GM12878 (cell line): ENCODE data around the gene RAB24. TPM values are rescaled to one million over a fixed set of nuclear protein-coding genes. Genes with fewer than 3 reads are reported as not detected.

Experiments
- ATAC-seq: fragments of 200-7000 bp; cut with Tn5 transposase; 3 replicates; pipeline ENCODE4 v1.9.1; 2020; ENCODE audit warnings: mild to moderate bottlenecking, moderate library complexity
- BruUV-seq: library from RNA; stranded (reverse); fragments of 400-500 nt; replicated peaks from 2 replicates; lab custom pipeline; 2021; lab: Mats Ljungman, UMichigan
- CTCF ChIA-PET: fragments of 300-600 bp; sonication (Branson Sonifier 250); formaldehyde crosslinking; extraction: SDS; loops from one replicate; lab custom pipeline; 2021; ENCODE audit warnings: inconsistent platforms; lab: Yijun Ruan, JAX
- POLR2A ChIA-PET: fragments of 350-600 bp; formaldehyde crosslinking; extraction: SDS; loops from one replicate; lab custom pipeline; 2021; ENCODE audit warnings: inconsistent platforms; lab: Charles Lee
- RAD21 ChIA-PET: fragments of 300-600 bp; sonication (Branson Sonifier 250); formaldehyde crosslinking; loops from one replicate; lab custom pipeline; 2023; ENCODE audit warnings: antibody characterized with exemption; ENCODE audit not compliant: unreplicated experiment; lab: Charles Lee
- SMC1A ChIA-PET: fragments of 300-600 bp; sonication (Branson Sonifier 250); formaldehyde crosslinking; loops from one replicate; lab custom pipeline; 2023; ENCODE audit not compliant: unreplicated experiment, uncharacterized antibody; lab: Charles Lee
- DNase-seq: peaks from one replicate; pipeline ENCODE4 v3.0.0-alpha.2; 2011; ENCODE audit warnings: low read depth, low spot score
- FAIRE-seq: peaks from 3 replicates; lab custom pipeline; 2011; peaks lifted over from hg19 to GRCh38; lab: Jason Lieb, UNC
- H2AFZ ChIP-seq: 2 replicates; pipeline ENCODE4 v1.6.0; 2011; ENCODE audit warnings: low read depth, low read length, control low read depth; ENCODE audit not compliant: control insufficient read depth
- H3K27ac ChIP-seq: 2 replicates; pipeline ENCODE4 v1.5.1; 2011; ENCODE audit warnings: control low read depth; ENCODE audit not compliant: control insufficient read depth, insufficient read depth
- H3K27me3 ChIP-seq, 2 experiments: replicated peaks in 1 of 2; 2 replicates each; pipeline versions ENCODE4 v1.6.0 to v1.6.1; 2011; ENCODE audit warnings: low read length in 1 of 2; ENCODE audit not compliant: control insufficient read depth in 2 of 2, insufficient read depth in 2 of 2
- H3K36me3 ChIP-seq, 2 experiments: 2 replicates each; pipeline ENCODE4 v1.5.1; 2011; ENCODE audit warnings: low read length in 1 of 2; ENCODE audit not compliant: control insufficient read depth in 2 of 2, insufficient read depth in 2 of 2
- H3K4me1 ChIP-seq: 2 replicates; pipeline ENCODE4 v1.6.1; 2011; ENCODE audit warnings: mild to moderate bottlenecking, low read length, moderate library complexity, mixed read lengths; ENCODE audit not compliant: control insufficient read depth, insufficient read depth
- H3K4me2 ChIP-seq: 2 replicates; pipeline ENCODE4 v1.6.0; 2011; ENCODE audit warnings: control low read depth; ENCODE audit not compliant: control insufficient read depth, insufficient read depth
- H3K4me3 ChIP-seq: fragments of 200-600 bp; sonication (generic); 2 replicates; pipeline ENCODE4 v1.5.1; 2016
- H3K79me2 ChIP-seq: 2 replicates; pipeline ENCODE4 v1.6.0; 2011; ENCODE audit warnings: low read length; ENCODE audit not compliant: control insufficient read depth, insufficient read depth
- H3K9ac ChIP-seq: 2 replicates; pipeline ENCODE4 v1.8.0; 2011; ENCODE audit warnings: low read length, control low read depth, mixed read lengths; ENCODE audit not compliant: control insufficient read depth, insufficient read depth
- H3K9me3 ChIP-seq: replicated peaks from 3 replicates; pipeline ENCODE4 v1.5.1; 2011; ENCODE audit warnings: mild to moderate bottlenecking, low read length; ENCODE audit not compliant: control insufficient read depth, insufficient read depth
- H4K20me1 ChIP-seq: 2 replicates; pipeline ENCODE4 v1.6.0; 2011; ENCODE audit not compliant: control insufficient read depth, insufficient read depth
- BRCA1 ChIP-seq: IDR thresholded peaks from 2 replicates; pipeline ENCODE4 v1.6.1; 2011; ENCODE audit warnings: low read depth, low read length, improper control_type of control experiment
- CHD4 ChIP-seq: fragments of 200-600 bp; sonication (generic); IDR thresholded peaks from 2 replicates; pipeline ENCODE4 v1.6.1; 2016; ENCODE audit warnings: mild to moderate bottlenecking
- EP300 ChIP-seq, 2 experiments: fragments of 150-350 bp in 1 of 2; IDR thresholded peaks; 2 replicates each; pipeline ENCODE4 v1.6.1; 2011 to 2012; ENCODE audit warnings: low read depth in 2 of 2, low read length in 2 of 2, borderline replicate concordance in 1 of 2, improper control_type of control experiment in 1 of 2, inconsistent platforms in 1 of 2; ENCODE audit not compliant: control insufficient read depth in 1 of 2
- EZH2 ChIP-seq: IDR thresholded peaks from 2 replicates; pipeline ENCODE4 v1.6.1; 2012; ENCODE audit warnings: low read depth, mild to moderate bottlenecking, control low read depth, inconsistent platforms, low read length, borderline replicate concordance; ENCODE audit not compliant: control insufficient read depth
- HDAC2 ChIP-seq: fragments of 200-600 bp; sonication (generic); IDR thresholded peaks from 2 replicates; pipeline ENCODE4 v1.6.1; 2017
- HSF1 ChIP-seq: fragments of 150-350 bp; IDR thresholded peaks from 2 replicates; pipeline ENCODE4 v1.6.1; 2014; ENCODE audit warnings: mild to moderate bottlenecking, low read depth, low read length
- MEF2B ChIP-seq: fragments of 450-650 bp; IDR thresholded peaks from 2 replicates; pipeline ENCODE4 v1.6.1; 2018; ENCODE audit warnings: mild to moderate bottlenecking, moderate library complexity; ENCODE audit not compliant: partially characterized antibody, poor library complexity, severe bottlenecking
- NBN ChIP-seq: fragments of 450-650 bp; IDR thresholded peaks from 2 replicates; pipeline ENCODE4 v1.6.1; 2016
- YY1 ChIP-seq: IDR thresholded peaks from 2 replicates; pipeline ENCODE4 v1.6.1; 2011; ENCODE audit warnings: low read depth, mild to moderate bottlenecking, low read length
- ZNF207 ChIP-seq: fragments of 450-650 bp; IDR thresholded peaks from 2 replicates; pipeline ENCODE4 v1.6.1; 2014; ENCODE audit warnings: antibody characterized with exemption, mild to moderate bottlenecking, borderline replicate concordance
- WGBS: methylation state at CpG from one replicate; pipeline ENCODE4 v1.1.6; 2016; ENCODE audit warnings: low lambda C conversion rate; ENCODE audit not compliant: insufficient replicate concordance, insufficient coverage; ENCODE audit errors: missing lambda C conversion rate; 5-methylcytosine and 5-hydroxymethylcytosine counted together
- in situ Hi-C: fragments of 300-500 bp; cut with MboI; formaldehyde crosslinking; loops from 9 replicates; pipeline ENCODE4 v1.14.3; 2018; ENCODE audit warnings: mixed read lengths
- intact Hi-C: fragments of 100-400 bp; cut with micrococcal nuclease; formaldehyde crosslinking; loops from one replicate; pipeline ENCODE4 v1.14.2; 2022; ENCODE audit not compliant: unreplicated experiment
- polyA plus RNA-seq, 11 experiments: library from polyadenylated mRNA; depleted of rRNA in 4 of 11; unstranded in 6 of 11; stranded (reverse) in 5 of 11; fragments of >200 nt; fragmentation: Nextera tagmentation in 4 of 11; fragmentation: Illumina TruSeq in 1 of 11; extraction: Ambion mirVana in 4 of 11; extraction: Trizol in 1 of 11; gene quantifications; 1 replicate in 1 of 11; 2 replicates in 10 of 11; pipeline versions ENCODE4 v1.2.1 to v1.2.3, GENCODE V29; 2011 to 2016; ENCODE audit warnings: inconsistent platforms in 2 of 11, missing spikeins in 2 of 11, low read depth in 1 of 11
- total RNA-seq, 4 experiments: library from RNA; depleted of rRNA in 3 of 4; stranded (reverse); fragments of >200 nt in 3 of 4; fragmentation: Illumina TruSeq in 1 of 4; extraction: Trizol in 1 of 4; gene quantifications; 2 replicates each; pipeline versions ENCODE4 v1.2.1 to v1.2.3, GENCODE V29; 2013 to 2021

RAB24 gene
- total and polyA plus RNA-seq, 10 of the 15 experiments (the other 5 are each of a cell fraction or from before 2014, with no cell fraction given): 8.0 to 44.4 (median 24.4) TPM

- POLR2A ChIA-PET: interaction anchor here (0.9 kb wide), 1 partner anchor 17 kb away, joined by 3 read pairs; no protein-coding TSS in a partner anchor
- in situ Hi-C loops: no loop called here
Observed at GRCh38 chr5:177328545-177329231, 25.2 kb upstream of the RAB24 start.

GRCh38 chr5:177327539-177328522, 24.3 kb upstream of the RAB24 start:
- no TSS peak for BruUV-seq
- POLR2A ChIA-PET: interaction anchor here (0.9 kb wide), 1 partner anchor 18 kb away, joined by 3 read pairs; no protein-coding TSS in a partner anchor
- intact Hi-C loops (no loop called here), in situ Hi-C loops (no loop called here)
- Histone ChIP-seq H4K20me1 (no peaks in the 10 kb centered on the region; the same call in 1 of the 2 replicates), H2AFZ (no peak overlapping the region), H3K9ac (no peak overlapping the region), H3K27ac (no peak overlapping the region), H3K27me3 (no peaks in the 10 kb centered on the region), H3K4me2 (no peak overlapping the region), H3K4me3 (no peak overlapping the region), H3K36me3 (peaks cover 17% of the 10 kb centered on the region in 2 experiments), H3K9me3 (no peaks in the 10 kb centered on the region), H3K79me2 (no peaks in the 10 kb centered on the region), H3K4me1 (no peaks in the 10 kb centered on the region)
- WGBS: 87% methylated on average over 28 of the region's 28 CpGs
- SMC1A ChIA-PET: interaction anchor here (0.6 to 1.5 kb wide), 4 partner anchors 9 to 85 kb away, joined by 3 read pairs; no protein-coding TSS in a partner anchor
- RAD21 ChIA-PET: interaction anchor here (1.0 kb wide), 1 partner anchor 62 kb away, joined by 4 read pairs; no protein-coding TSS in a partner anchor
- DNase-seq: no peak
- no peak for FAIRE-seq
- CTCF ChIA-PET: interaction anchor here (1.2 to 1.5 kb wide), 2 partner anchors 12 to 42 kb away, joined by 4 read pairs; no protein-coding TSS in a partner anchor
- no peak for ATAC-seq
- TF ChIP-seq HSF1: no peak
- TF ChIP-seq CHD4: no peak
- TF ChIP-seq HDAC2: no peak
- no peak for TF ChIP-seq ZNF207
- TF ChIP-seq EZH2: no peak
- no peak for TF ChIP-seq NBN
- no peak for TF ChIP-seq BRCA1
- TF ChIP-seq YY1: no peak

More at GRCh38 chr5:177328545-177329231, 25.2 kb upstream of the RAB24 start:
- Histone ChIP-seq H3K27me3 (no peaks in the 10 kb centered on the region), H3K27ac (no peak overlapping the region), H2AFZ (no peak overlapping the region), H4K20me1 (no peaks in the 10 kb centered on the region; the same call in 1 of the 2 replicates), H3K4me2 (no peak overlapping the region), H3K4me1 (no peaks in the 10 kb centered on the region), H3K9me3 (no peaks in the 10 kb centered on the region), H3K4me3 (no peak overlapping the region), H3K9ac (no peak overlapping the region), H3K79me2 (no peaks in the 10 kb centered on the region), H3K36me3 (peaks cover 16 to 26% of the 10 kb centered on the region in 2 experiments)
- CTCF ChIA-PET: interaction anchor here (1.2 to 1.5 kb wide), 2 partner anchors 13 to 41 kb away, joined by 4 read pairs; no protein-coding TSS in a partner anchor
- BruUV-seq: no TSS peak
- DNase-seq: no peak
- no peak for ATAC-seq
- intact Hi-C loops: no loop called here
- FAIRE-seq: no peak
- SMC1A ChIA-PET: interaction anchor here (1.5 kb wide), 1 partner anchor 62 kb away, joined by 3 read pairs; no protein-coding TSS in a partner anchor
- TF ChIP-seq EP300 (IDR thresholded peaks at IDR 0.05; ENCODE audit: borderline replicate concordance in 1 of 2, control insufficient read depth in 1 of 2, low read depth in 2 of 2, low read length in 2 of 2): no peak
- no peak for TF ChIP-seq MEF2B
- RAD21 ChIA-PET: no interaction called here
- WGBS: 86% methylated on average over 19 of the region's 19 CpGs
